ENCODE data around the gene SLC31A1. TPM values are rescaled to one million over a fixed set of nuclear protein-coding genes. Genes with fewer than 3 reads are reported as not detected.

SLC31A1 gene
- total RNA-seq, 5 donors from 2014 or later (not counting 1 experiment from before 2014, with no cell fraction given) = 2.7 to 7.1 (median 4.2) TPM

GRCh38 chr9:113310538-113310937 lies 89.2 kb downstream of the SLC31A1 start:
- Histone ChIP-seq H3K27ac (ENCODE audit: low read length) (no peak overlapping the region), H3K4me1 (ENCODE audit: control insufficient read depth in 1 of 2, extremely low read depth in 1 of 2, insufficient read depth in 2 of 2, low read length in 2 of 2) (no peaks in the 10 kb centered on the region), H3K27me3 (replicated peaks in 1 of 2; ENCODE audit: control insufficient read depth in 2 of 2, extremely low read depth in 1 of 2, insufficient read depth in 2 of 2, low read length in 1 of 2) (peaks cover 0 to 7% of the 10 kb centered on the region in 2 experiments), H3K9me3 (no peaks in the 10 kb centered on the region), H3K36me3 (ENCODE audit: control insufficient read depth in 2 of 2, extremely low read depth in 1 of 2, insufficient read depth in 1 of 2, low read length in 1 of 2) (no peaks in the 10 kb centered on the region), H3K4me3 (ENCODE audit: control insufficient read depth in 1 of 2, extremely low read depth in 1 of 2, low read length in 1 of 2) (no peak overlapping the region)
- no peak overlapping the region for H3K4me3 Mint-ChIP-seq
- no peaks in the 10 kb centered on the region for H3K4me1 Mint-ChIP-seq
- no peaks in the 10 kb centered on the region for H3K36me3 Mint-ChIP-seq
- no peak for ATAC-seq (replicated peaks in 1 of 4)
- no CpG with 5 or more reads among the region's 3 CpGs for WGBS (ENCODE audit: insufficient coverage)
- POLR2A ChIA-PET = no interaction called here
- CTCF ChIA-PET = interaction anchor here in 1 of 2 donors (0.7 to 1.3 kb wide), 2 partner anchors 13 to 96 kb away, joined by 3 read pairs; no protein-coding TSS in a partner anchor
- H3K27me3 Mint-ChIP-seq = peaks cover 0 to 6% of the 10 kb centered on the region in 2 donors
- H3K27ac Mint-ChIP-seq = no peak overlapping the region
- DNase-seq = no peak
- no peaks in the 10 kb centered on the region for H3K9me3 Mint-ChIP-seq

DNA sequence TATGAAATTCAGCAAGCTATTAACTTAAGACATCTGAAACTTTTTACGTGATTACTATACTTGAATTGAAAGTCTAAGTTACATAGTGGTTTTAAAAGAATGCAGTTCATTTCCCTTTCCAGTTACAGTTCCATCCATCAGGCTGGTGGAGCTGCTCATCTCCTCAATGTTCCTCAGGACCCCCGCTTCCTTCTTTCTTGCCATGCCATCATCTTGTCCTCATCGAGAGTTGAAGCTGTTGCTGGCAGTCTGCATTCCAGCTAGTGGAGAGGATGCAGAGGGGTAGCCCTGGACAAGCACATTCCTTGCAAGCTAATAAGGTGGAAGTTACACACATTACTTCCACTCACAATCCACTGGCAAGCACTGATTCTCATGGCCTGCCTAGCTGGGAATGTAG lies 90.6 kb downstream of the SLC31A1 start:
- Mint-ChIP-seq H3K4me3 (no peak overlapping the region), H3K27me3 (peaks cover 4 to 6% of the 10 kb centered on the region in 2 donors), H3K9me3 (no peaks in the 10 kb centered on the region), H3K36me3 (no peaks in the 10 kb centered on the region), H3K27ac (no peak overlapping the region), H3K4me1 (no peaks in the 10 kb centered on the region)
- H3K36me3 ChIP-seq (ENCODE audit: control insufficient read depth in 2 of 2, extremely low read depth in 1 of 2, insufficient read depth in 1 of 2, low read length in 1 of 2) = no peaks in the 10 kb centered on the region
- DNase-seq = no peak
- H3K9me3 ChIP-seq = no peaks in the 10 kb centered on the region
- POLR2A ChIA-PET = no interaction called here
- peaks cover 0 to 7% of the 10 kb centered on the region in 2 experiments for H3K27me3 ChIP-seq (replicated peaks in 1 of 2; ENCODE audit: control insufficient read depth in 2 of 2, extremely low read depth in 1 of 2, insufficient read depth in 2 of 2, low read length in 1 of 2)
- no peak overlapping the region for H3K27ac ChIP-seq (ENCODE audit: low read length)
- no peak overlapping the region for H3K4me3 ChIP-seq (ENCODE audit: control insufficient read depth in 1 of 2, extremely low read depth in 1 of 2, low read length in 1 of 2)
- WGBS (ENCODE audit: insufficient coverage) = no CpG with 5 or more reads among the region's 3 CpGs
- no peak for ATAC-seq (replicated peaks in 1 of 4)
- CTCF ChIA-PET = interaction anchor here in 1 of 2 donors (0.7 kb wide), 1 partner anchor 172 kb away, joined by 3 read pairs; no protein-coding TSS in a partner anchor
- H3K4me1 ChIP-seq (ENCODE audit: control insufficient read depth in 1 of 2, extremely low read depth in 1 of 2, insufficient read depth in 2 of 2, low read length in 2 of 2) = no peaks in the 10 kb centered on the region

- peaks cover 0 to 2% of the 10 kb centered on the region in 2 experiments for H3K27me3 ChIP-seq (replicated peaks in 1 of 2; ENCODE audit: control insufficient read depth in 2 of 2, extremely low read depth in 1 of 2, insufficient read depth in 2 of 2, low read length in 1 of 2)
- Mint-ChIP-seq H3K27me3 (peaks cover 3 to 4% of the 10 kb centered on the region in 2 donors), H3K27ac (no peak overlapping the region), H3K36me3 (no peaks in the 10 kb centered on the region), H3K4me3 (no peak overlapping the region), H3K9me3 (no peaks in the 10 kb centered on the region), H3K4me1 (no peaks in the 10 kb centered on the region)
- H3K4me1 ChIP-seq (ENCODE audit: control insufficient read depth in 1 of 2, extremely low read depth in 1 of 2, insufficient read depth in 2 of 2, low read length in 2 of 2) = no peaks in the 10 kb centered on the region
- DNase-seq = no peak
- no peak for ATAC-seq (replicated peaks in 1 of 4)
- ChIA-PET CTCF (interaction anchor here in 1 of 2 donors (0.7 kb wide), 1 partner anchor 86 kb away, joined by 4 read pairs; no protein-coding TSS in a partner anchor), POLR2A (no interaction called here)
- H3K27ac ChIP-seq (ENCODE audit: low read length) = no peak overlapping the region
- 86% methylated on average over 1 of the region's 5 CpGs for WGBS (ENCODE audit: insufficient coverage)
- no peak overlapping the region for H3K4me3 ChIP-seq (ENCODE audit: control insufficient read depth in 1 of 2, extremely low read depth in 1 of 2, low read length in 1 of 2)
- H3K36me3 ChIP-seq (ENCODE audit: control insufficient read depth in 2 of 2, extremely low read depth in 1 of 2, insufficient read depth in 1 of 2, low read length in 1 of 2) = no peaks in the 10 kb centered on the region
- H3K9me3 ChIP-seq = no peaks in the 10 kb centered on the region
Observed at GRCh38 chr9:113313261-113313660, 91.9 kb downstream of the SLC31A1 start.

Other genes starting within 250 kb of the SLC31A1 start
- 1 to 10 TPM in 2 of 5 donors, under 1 TPM in 2, not detected in 1; 0.73 to 1.4 (median 0.96) TPM for gene ZNF883, start 209.4 kb upstream of the SLC31A1 start, total RNA-seq
- 1 to 10 TPM; 1.1 to 3.0 (median 2.1) TPM for gene ZFP37, start 164.8 kb upstream of the SLC31A1 start, total RNA-seq
- gene SLC31A2, start 70.5 kb upstream of the SLC31A1 start, total RNA-seq = 1 to 10 TPM; 3.4 to 6.1 (median 4.0) TPM
- 10 to 100 TPM; 22.2 to 31.8 (median 29.5) TPM for gene FKBP15, start 267 bp upstream of the SLC31A1 start, total RNA-seq
- 10 to 100 TPM; 25.1 to 37.0 (median 34.7) TPM for gene CDC26, start 54.0 kb downstream of the SLC31A1 start, total RNA-seq
- 10 to 100 TPM; 16.6 to 24.4 (median 21.1) TPM for gene PRPF4, start 54.1 kb downstream of the SLC31A1 start, total RNA-seq
- gene RNF183, start 81.8 kb downstream of the SLC31A1 start, total RNA-seq = under 1 TPM in 1 of 5 donors, not detected in 4; 0.73 TPM
- 1 to 10 TPM in 3 of 5 donors, under 1 TPM in 2; 0.23 to 1.6 (median 1.1) TPM for gene WDR31, start 118.7 kb downstream of the SLC31A1 start, total RNA-seq
- under 1 TPM; 0.15 to 0.85 (median 0.26) TPM for gene BSPRY, start 128.0 kb downstream of the SLC31A1 start, total RNA-seq
- gene HDHD3, start 155.4 kb downstream of the SLC31A1 start, total RNA-seq = 10 to 100 TPM; 15.2 to 34.6 (median 17.4) TPM
- gene ALAD, start 179.7 kb downstream of the SLC31A1 start, total RNA-seq = 10 to 100 TPM; 23.4 to 40.8 (median 35.2) TPM
- 10 to 100 TPM; 47.2 to 59.1 (median 50.6) TPM for gene POLE3, start 189.1 kb downstream of the SLC31A1 start, total RNA-seq
- gene C9orf43, start 189.2 kb downstream of the SLC31A1 start, total RNA-seq = 1 to 10 TPM in 1 of 5 donors, under 1 TPM in 4; 0.28 to 1.1 (median 0.82) TPM
- gene RGS3, start 242.2 kb downstream of the SLC31A1 start, total RNA-seq = 10 to 100 TPM; 15.9 to 36.5 (median 24.9) TPM